H54 (cell line): ENCODE measurements around the gene WDR33.

Experiments used
- DNase-seq: peaks from one replicate; pipeline ENCODE4 v3.0.0; 2011; ENCODE audit warnings: low spot score, mixed read lengths; ENCODE audit not compliant: insufficient read length
- FAIRE-seq: peaks from 3 replicates; lab custom pipeline; 2011; peaks lifted over from hg19 to GRCh38; lab: Jason Lieb, UNC
- POLR2A ChIP-seq: IDR thresholded peaks from 2 replicates; pipeline ENCODE4 v1.6.1; 2011; ENCODE audit warnings: low read depth, mild to moderate bottlenecking, low read length

WDR33 gene

DNA sequence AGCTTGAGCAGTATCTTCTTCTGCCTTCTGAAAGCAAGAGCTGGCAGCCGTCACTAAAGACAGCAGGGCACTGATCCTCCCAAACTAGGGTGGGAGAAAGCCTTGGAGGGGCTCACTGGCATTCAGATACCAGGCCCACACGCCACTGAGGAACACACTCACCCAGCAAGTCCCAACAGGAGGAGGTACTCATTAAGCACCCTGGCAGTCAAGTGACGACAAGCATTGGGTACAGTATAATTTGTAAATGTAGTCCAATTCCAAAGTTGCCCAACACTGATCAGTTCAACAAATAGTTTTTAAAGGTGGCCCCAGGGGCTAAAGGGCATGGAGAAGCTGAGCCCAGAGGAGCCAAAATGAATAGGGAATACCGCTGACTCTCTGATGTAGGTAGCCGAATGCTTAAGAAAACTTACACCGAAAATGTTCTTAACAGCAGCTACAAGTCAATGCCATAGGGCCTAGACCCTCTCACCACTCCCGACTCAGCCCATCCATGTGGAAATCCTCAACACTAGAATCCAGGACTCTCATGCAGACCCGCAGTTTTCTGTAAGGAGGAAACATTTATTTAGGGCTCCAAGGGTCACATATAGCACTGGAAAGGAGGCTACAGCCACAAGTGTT lies 145.6 kb downstream of the WDR33 start:
- FAIRE-seq (no peak), DNase-seq (no peak)
- no peak for TF ChIP-seq POLR2A

DNA sequence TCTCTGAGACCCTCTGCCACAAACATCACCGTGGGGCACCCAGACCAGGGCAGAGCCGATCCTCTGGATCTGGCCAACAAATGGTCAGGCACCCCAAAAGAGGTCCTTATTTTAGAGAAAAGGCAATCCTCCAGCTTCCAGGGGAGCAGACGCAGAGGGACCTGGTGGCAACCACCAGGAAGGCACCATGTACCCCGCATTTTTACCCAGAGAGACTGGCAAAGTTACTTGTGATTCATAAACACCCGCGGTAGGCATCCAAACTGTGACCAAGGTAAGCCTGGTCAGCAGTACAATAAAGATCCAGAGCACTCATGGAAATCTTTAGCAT lies 146.1 kb downstream of the WDR33 start:
- no peak for TF ChIP-seq POLR2A
- no peak for FAIRE-seq
- no peak for DNase-seq

DNA sequence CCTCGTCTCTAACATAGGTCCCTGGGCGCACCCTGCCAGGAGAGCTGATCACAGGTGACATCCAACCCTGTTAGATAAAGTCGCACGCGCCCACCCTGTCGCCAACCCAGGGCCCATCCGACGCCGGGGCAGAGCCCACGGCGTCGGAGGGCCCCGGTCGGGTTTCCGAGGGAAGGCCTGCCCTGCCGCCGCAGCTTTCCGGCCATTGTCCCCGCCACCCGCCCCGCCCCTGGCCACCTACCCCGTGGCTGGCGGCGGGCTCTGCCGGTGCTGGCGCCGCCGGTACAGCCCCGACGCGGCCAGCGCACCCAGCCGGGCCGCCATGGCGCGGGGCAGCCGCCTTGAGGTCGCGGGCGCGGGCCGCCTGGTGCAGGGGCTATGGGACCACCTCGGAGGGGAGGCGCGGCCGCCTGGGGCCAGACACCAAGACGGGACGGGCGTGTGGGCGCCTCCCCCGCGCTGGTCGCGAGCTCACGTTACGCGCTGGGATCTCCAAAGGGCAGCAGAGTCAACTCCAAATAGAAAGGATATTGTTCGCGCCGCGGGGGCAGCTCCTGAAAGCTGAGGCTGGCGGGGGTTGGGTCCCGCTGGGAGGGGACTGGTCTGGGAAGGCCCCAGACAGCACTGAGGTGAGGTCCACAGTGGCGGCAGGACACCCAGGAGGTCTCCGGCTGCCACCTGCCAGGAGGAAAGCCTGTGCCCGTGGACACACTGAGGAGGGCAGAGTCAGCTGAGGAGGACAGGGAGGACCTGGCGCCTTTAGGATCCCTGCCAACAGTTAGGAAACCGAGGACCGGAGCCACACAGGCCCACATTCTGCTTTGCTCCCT lies 146.7 kb downstream of the WDR33 start:
- no peak for TF ChIP-seq POLR2A
- no peak for DNase-seq
- no peak for FAIRE-seq

DNA sequence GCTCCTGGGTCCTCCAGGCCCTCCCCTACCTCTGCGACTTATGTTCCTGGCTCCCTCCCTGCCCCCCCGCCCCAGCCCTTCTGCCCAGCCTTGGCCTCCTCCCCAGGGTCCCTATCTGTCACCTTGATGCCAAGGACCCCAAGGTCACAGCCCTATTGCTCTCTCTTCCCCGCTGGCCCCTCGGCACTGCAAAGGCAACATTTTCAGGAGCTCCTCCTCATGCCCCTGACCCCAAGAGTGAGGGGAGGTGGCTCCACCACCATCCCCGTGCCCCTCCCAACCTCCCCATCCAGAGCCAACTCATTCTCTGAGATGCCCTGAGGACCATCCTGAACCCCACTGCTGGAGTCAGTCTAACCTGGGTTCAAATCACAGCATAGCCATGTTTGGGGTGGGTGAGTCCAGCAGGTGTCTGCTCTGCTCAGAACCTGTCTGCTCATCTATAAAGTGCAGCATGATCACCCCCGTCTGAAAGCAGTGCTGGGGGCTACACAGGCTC lies 147.4 kb downstream of the WDR33 start:
- no peak for TF ChIP-seq POLR2A
- FAIRE-seq, result no peak
- DNase-seq, result no peak

DNA sequence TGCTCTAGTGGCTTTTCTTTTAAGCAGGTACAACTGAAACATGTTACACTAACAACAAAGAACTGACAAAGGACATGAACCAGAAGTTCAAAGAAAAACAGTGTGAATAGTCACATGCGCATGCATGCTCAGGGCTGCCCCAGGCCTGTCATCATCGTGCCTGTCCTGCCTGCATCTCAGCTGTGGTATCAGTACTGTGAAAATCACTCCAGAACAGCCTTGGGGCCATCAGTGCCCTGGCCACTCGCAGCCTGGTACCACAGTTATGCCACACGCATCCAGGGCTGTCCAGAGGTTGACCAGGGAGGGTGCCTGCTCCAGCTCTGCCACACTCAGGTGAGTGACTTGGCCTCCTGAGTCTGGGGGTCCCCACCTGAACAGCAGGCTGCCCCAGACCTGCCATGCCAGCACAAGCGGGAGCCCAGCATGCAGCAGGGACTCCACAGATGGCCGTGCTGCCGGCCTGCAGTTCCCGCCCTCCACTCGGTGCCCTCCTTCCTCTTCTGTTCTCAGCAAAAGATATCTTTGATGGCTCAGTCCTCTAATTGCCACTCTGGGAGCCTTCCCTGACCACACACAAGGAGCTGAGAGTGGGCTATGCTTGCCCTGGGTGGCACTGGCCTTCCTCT lies 147.9 kb downstream of the WDR33 start:
- DNase-seq (no peak), FAIRE-seq (no peak)
- no peak for TF ChIP-seq POLR2A

DNA sequence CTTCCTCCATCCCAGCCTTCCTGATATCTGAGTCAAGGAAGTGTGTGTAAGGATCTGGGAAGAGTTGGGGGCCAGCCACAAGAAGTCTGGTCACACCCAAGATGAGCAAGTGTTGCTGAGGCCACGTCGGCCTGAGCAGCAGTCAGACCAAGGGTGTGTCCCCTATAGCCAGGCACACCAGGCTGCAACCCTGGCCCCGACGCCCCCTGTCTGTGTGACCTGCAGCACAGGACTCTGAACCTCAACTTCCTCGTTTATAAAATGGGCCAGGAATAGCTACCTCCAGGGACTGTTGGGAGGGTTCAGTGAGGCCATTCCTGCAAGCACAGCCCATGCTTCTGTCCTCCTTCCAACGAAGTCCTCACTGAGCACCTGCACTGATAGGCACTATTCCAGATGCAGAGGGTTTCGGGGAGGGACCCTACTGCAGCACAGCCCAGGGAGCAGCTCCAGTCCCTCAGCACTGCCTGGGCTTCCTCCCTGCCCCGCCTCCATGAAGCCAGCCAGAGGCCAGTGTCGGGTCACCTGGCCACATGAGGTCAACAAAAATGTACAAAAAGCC lies 148.9 kb downstream of the WDR33 start:
- TF ChIP-seq POLR2A, result no peak
- no peak for FAIRE-seq
- no peak for DNase-seq

DNA sequence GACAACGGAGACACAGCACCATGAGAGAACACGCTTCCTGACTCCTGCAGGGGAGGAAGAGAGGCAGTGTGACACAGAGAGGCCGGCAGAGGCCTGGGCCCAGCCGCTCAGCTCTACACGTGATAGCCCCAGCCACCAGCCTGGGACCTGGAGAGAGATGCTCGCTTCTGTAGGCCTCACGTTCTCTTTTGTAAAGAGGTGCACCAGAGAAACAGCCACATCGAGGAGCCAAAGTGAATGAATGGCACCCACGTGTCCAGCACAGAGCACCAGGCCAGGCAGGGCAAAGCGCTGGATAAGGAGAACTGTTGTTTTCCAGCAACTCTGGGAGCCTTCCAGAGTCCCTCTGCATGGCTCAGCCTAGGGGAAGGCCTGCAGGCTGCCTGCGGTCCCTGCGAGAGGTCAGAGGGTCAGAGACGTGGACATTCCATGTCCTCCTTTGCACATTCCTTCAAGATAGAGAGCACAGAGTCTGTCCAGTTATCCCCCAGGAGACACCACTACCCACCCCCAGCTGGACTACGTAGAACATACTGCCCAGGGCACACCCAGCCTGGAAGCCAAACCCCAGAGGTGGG lies 149.8 kb downstream of the WDR33 start:
- TF ChIP-seq POLR2A, result no peak
- no peak for DNase-seq
- no peak for FAIRE-seq

- FAIRE-seq (no peak), DNase-seq (no peak)
- TF ChIP-seq POLR2A, result no peak
These were observed 150.7 kb downstream of the WDR33 start for GRCh38 chr2:127660291-127660578.

DNA sequence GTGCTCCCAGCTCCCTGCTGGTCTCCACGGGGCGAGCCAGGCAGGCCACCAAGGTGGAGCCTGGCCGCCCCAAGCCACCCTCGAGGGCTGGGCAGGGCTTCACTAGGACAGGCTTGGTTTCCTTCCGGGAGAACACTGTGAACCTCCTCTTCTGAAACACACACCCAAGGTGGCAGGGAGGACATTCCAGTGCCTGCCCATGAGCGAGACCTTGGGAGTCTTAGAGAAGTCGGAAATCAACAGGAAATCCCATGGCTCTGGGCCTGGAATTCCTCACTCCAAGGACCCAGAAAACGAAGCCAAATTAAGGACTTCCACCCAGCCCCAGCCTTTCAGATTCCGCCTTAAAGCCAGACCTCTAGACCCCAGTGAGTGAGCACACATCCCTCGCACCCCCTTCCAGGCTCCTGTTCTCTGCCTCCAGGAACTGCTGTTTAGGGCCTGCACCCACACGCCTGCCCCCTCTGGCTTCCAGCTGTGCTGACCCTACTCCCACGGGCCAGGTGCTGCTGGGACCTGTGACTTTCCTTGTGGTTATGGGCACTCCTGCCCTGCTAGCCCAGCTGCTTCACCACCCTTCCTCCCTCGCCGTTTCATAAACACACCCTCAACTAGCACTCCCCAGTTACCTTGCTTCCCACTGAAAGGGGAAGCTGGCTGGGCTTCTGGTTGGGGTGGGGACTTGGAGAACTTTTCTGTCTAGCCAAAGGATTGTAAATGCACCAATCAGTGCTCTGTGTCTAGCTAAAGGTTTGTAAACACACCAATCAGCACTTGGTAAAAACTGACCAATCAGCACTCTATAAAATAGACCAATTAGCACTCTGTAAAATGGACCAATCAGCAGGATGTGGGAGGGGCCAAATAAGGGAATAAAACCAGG lies 151.3 kb downstream of the WDR33 start:
- TF ChIP-seq POLR2A, result no peak
- DNase-seq (no peak), FAIRE-seq (no peak)

- FAIRE-seq (no peak), DNase-seq (no peak)
- TF ChIP-seq POLR2A, result no peak
These were observed 152.1 kb downstream of the WDR33 start for GRCh38 chr2:127658641-127659407.

DNA sequence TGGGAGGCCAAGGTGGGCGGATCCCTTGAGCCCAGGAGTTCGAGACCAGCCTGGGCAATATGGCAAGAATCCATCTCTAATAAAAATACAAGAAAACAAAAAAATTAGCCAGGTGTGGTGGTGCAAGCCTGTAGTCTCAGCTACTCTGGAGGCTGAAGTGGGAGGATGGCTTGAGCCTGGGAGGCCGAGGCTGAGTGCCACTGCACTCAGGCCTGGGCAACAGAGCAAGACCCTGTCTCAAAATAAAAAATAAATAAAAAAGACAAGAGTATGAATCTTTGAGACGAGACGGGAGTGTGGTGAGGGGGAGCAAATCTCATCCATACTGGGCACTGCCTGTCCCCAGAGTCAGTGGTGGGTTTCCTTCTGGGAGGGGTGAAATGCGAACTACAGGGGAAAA lies 152.8 kb downstream of the WDR33 start:
- DNase-seq (no peak), FAIRE-seq (no peak)
- TF ChIP-seq POLR2A, result no peak

DNA sequence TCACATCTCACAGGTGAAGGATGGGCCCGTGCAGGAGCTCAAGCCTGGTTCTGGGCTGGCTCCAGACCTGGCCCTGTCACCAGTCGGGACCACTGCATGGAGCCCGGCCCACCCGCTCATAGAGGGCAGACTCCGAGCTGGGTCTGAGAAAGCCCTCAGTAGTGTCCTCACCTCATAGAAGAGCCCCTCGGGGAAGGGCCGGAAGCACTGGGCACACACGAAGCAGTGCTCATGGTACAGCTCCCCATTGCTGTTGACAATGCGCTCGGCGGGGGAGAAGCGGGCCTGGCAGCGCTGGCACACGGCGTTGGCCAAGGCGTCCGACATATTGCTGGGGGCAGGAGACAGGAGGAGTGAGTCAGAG lies 153.8 kb downstream of the WDR33 start:
- no peak for TF ChIP-seq POLR2A
- DNase-seq, result no peak
- FAIRE-seq, result no peak

DNA sequence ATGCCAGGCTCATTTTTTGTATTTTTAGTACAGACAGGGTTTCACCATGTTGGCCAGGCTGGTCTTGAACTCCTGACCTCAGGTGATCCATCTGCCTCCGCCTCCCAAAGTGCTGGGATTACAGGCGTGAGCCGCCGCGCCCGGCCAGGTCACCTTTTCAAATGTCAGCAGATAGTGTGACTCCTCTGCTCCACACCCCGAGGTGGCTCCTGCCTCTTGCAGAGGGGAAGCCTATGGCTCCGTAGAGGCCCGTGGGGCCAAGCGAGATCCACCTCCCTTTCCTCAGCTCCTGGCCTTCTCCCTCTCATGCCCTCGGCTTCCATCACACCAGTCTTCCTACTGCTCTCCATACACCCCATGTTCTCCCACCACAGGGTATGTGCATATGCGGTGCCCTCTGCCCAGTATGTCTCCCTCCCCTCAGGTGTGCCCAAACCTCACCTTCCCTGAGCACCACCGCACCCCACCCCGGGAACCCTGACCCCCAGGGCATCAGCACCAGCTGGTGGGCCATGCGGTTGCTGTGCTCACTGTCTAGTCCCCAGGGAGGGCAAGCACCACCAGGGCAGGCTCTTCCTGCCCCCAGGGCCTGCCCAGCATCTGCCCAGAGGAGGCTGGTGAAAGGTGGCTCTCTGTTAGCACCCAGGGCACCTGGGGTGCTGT lies 154.3 kb downstream of the WDR33 start:
- no peak for TF ChIP-seq POLR2A
- no peak for DNase-seq
- FAIRE-seq, result no peak
